Gastrocnemius medialis (tissue), 4 donors: ENCODE data around the gene BANF2.

Source experiments
- CTCF ChIP-seq, 5 experiments: fragments of 450-650 bp in 3 of 5; fragments of 200-600 bp in 2 of 5; sonication (generic) in 2 of 5; IDR thresholded peaks in 4 of 5; conservative IDR thresholded peaks in 1 of 5; 1 replicate in 4 of 5; 2 replicates in 1 of 5; pipeline ENCODE4 v1.5.1; 2016 to 2019; ENCODE audit warnings: antibody characterized with exemption in 5 of 5, mild to moderate bottlenecking in 3 of 5, moderate library complexity in 3 of 5
- POLR2A ChIP-seq, 2 donors: fragments of 450-650 bp; IDR thresholded peaks; one replicate each; pipeline ENCODE4 v1.6.1; 2017; ENCODE audit warnings: antibody characterized with exemption in 2 of 2, mild to moderate bottlenecking in 2 of 2, moderate library complexity in 2 of 2

GRCh38 chr20:17660667-17661066 lies 39.1 kb upstream of the BANF2 start:
- TF ChIP-seq CTCF (IDR thresholded peaks at IDR 0.05 in 4 of 5, conservative IDR thresholded peaks at IDR 0.05 in 1 of 5) (no peak), POLR2A (IDR thresholded peaks at IDR 0.05) (no peak)
